HepG2 (cell line): ENCODE measurements around the gene PRKCZ. TPM values are rescaled to one million over a fixed set of nuclear protein-coding genes. Genes with fewer than 3 reads are reported as not detected.

ENCODE experiments used
- FIP1L1 ChIP-seq: fragments of 200-400 bp; formaldehyde crosslinking; IDR thresholded peaks from 2 replicates; pipeline ENCODE4 v1.6.1; 2018; ENCODE audit warnings: low read depth, mild to moderate bottlenecking, low read length, moderate library complexity, borderline replicate concordance; ENCODE audit not compliant: insufficient read depth
- MAZ ChIP-seq, 2 experiments: sonication (generic) in 1 of 2; formaldehyde crosslinking in 1 of 2; IDR thresholded peaks; 2 replicates each; pipeline versions ENCODE4 v1.5.0 to v1.6.1; 2012 to 2020; ENCODE audit warnings: low read depth in 2 of 2, mild to moderate bottlenecking in 2 of 2, borderline replicate concordance in 1 of 2, improper control_type of control experiment in 1 of 2, low read length in 1 of 2, missing genetic modification reagents in 1 of 2, moderate library complexity in 1 of 2
- ZBTB1 ChIP-seq: sonication (generic); formaldehyde crosslinking; IDR thresholded peaks from 2 replicates; pipeline ENCODE4 v1.4.0; 2020; ENCODE audit warnings: missing genetic modification reagents, borderline replicate concordance
- ZNF615 ChIP-seq: sonication (generic); formaldehyde crosslinking; IDR thresholded peaks from 2 replicates; pipeline ENCODE4 v1.5.0; 2020; ENCODE audit warnings: mild to moderate bottlenecking, missing genetic modification reagents, borderline replicate concordance
- ZNF644 ChIP-seq: IDR thresholded peaks from 2 replicates; pipeline ENCODE4 v1.6.1; 2016; ENCODE audit warnings: low read depth
- polyA plus RNA-seq, 8 experiments: library from polyadenylated mRNA; depleted of rRNA in 3 of 8; stranded (reverse) in 7 of 8; unstranded in 1 of 8; fragments of >200 nt; fragmentation: Illumina TruSeq in 4 of 8; extraction: Trizol in 4 of 8; gene quantifications; 2 replicates each; pipeline versions ENCODE4 v1.2.1 to v1.2.3, GENCODE V29; 2011 to 2016; ENCODE audit warnings: low read depth in 4 of 8, missing spikeins in 1 of 8, mixed read lengths in 1 of 8; ENCODE audit not compliant: insufficient read depth in 1 of 8
- total RNA-seq, 5 experiments: library from RNA; depleted of rRNA; stranded (reverse); fragments of >200 nt; fragmentation: Illumina TruSeq; extraction: Trizol; gene quantifications; 2 replicates each; pipeline ENCODE4 v1.2.3, GENCODE V29; 2016; ENCODE audit warnings: low read depth in 1 of 5
- TF ChIP-seq, protein P1 (sequence below): sonication (generic); formaldehyde crosslinking; IDR thresholded peaks from 2 replicates; pipeline ENCODE4 v1.4.0; 2020; ENCODE audit warnings: missing genetic modification reagents, borderline replicate concordance
- TF ChIP-seq, protein P2 (sequence below): sonication (generic); formaldehyde crosslinking; IDR thresholded peaks from 2 replicates; pipeline ENCODE4 v1.9.0; 2021; ENCODE audit warnings: mild to moderate bottlenecking, missing genetic modification reagents

PRKCZ gene
- total and polyA plus RNA-seq, 2 of the 13 experiments (the other 11 are each of a cell fraction or from before 2014, with no cell fraction given): 34.7 to 85.2 TPM

DNA sequence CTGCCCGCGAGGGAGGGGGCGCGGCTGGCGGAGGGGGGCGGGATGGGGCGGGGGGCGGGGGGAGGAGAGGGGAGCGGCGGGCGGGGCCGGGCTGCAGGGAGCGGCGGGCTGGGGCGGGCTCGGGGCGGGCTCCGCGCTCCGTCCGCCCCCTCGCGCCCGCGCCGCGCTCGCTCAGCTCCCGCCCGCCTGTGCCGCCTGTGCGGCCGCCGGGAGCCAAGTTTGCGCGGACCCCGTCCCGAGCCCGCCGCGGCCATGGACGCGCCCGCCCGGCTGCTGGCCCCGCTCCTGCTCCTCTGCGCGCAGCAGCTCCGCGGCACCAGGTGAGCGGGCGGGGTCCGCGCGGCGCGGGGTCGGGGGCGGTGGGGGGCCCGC is 31.1 kb upstream of the PRKCZ start, which contains the start of gene GABRD (continued):
- TF ChIP-seq, protein P1, sequence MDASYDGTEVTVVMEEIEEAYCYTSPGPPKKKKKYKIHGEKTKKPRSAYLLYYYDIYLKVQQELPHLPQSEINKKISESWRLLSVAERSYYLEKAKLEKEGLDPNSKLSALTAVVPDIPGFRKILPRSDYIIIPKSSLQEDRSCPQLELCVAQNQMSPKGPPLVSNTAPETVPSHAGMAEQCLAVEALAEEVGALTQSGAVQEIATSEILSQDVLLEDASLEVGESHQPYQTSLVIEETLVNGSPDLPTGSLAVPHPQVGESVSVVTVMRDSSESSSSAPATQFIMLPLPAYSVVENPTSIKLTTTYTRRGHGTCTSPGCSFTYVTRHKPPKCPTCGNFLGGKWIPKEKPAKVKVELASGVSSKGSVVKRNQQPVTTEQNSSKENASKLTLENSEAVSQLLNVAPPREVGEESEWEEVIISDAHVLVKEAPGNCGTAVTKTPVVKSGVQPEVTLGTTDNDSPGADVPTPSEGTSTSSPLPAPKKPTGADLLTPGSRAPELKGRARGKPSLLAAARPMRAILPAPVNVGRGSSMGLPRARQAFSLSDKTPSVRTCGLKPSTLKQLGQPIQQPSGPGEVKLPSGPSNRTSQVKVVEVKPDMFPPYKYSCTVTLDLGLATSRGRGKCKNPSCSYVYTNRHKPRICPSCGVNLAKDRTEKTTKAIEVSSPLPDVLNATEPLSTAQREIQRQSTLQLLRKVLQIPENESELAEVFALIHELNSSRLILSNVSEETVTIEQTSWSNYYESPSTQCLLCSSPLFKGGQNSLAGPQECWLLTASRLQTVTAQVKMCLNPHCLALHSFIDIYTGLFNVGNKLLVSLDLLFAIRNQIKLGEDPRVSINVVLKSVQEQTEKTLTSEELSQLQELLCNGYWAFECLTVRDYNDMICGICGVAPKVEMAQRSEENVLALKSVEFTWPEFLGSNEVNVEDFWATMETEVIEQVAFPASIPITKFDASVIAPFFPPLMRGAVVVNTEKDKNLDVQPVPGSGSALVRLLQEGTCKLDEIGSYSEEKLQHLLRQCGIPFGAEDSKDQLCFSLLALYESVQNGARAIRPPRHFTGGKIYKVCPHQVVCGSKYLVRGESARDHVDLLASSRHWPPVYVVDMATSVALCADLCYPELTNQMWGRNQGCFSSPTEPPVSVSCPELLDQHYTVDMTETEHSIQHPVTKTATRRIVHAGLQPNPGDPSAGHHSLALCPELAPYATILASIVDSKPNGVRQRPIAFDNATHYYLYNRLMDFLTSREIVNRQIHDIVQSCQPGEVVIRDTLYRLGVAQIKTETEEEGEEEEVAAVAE: no peak
- TF ChIP-seq, protein P2, sequence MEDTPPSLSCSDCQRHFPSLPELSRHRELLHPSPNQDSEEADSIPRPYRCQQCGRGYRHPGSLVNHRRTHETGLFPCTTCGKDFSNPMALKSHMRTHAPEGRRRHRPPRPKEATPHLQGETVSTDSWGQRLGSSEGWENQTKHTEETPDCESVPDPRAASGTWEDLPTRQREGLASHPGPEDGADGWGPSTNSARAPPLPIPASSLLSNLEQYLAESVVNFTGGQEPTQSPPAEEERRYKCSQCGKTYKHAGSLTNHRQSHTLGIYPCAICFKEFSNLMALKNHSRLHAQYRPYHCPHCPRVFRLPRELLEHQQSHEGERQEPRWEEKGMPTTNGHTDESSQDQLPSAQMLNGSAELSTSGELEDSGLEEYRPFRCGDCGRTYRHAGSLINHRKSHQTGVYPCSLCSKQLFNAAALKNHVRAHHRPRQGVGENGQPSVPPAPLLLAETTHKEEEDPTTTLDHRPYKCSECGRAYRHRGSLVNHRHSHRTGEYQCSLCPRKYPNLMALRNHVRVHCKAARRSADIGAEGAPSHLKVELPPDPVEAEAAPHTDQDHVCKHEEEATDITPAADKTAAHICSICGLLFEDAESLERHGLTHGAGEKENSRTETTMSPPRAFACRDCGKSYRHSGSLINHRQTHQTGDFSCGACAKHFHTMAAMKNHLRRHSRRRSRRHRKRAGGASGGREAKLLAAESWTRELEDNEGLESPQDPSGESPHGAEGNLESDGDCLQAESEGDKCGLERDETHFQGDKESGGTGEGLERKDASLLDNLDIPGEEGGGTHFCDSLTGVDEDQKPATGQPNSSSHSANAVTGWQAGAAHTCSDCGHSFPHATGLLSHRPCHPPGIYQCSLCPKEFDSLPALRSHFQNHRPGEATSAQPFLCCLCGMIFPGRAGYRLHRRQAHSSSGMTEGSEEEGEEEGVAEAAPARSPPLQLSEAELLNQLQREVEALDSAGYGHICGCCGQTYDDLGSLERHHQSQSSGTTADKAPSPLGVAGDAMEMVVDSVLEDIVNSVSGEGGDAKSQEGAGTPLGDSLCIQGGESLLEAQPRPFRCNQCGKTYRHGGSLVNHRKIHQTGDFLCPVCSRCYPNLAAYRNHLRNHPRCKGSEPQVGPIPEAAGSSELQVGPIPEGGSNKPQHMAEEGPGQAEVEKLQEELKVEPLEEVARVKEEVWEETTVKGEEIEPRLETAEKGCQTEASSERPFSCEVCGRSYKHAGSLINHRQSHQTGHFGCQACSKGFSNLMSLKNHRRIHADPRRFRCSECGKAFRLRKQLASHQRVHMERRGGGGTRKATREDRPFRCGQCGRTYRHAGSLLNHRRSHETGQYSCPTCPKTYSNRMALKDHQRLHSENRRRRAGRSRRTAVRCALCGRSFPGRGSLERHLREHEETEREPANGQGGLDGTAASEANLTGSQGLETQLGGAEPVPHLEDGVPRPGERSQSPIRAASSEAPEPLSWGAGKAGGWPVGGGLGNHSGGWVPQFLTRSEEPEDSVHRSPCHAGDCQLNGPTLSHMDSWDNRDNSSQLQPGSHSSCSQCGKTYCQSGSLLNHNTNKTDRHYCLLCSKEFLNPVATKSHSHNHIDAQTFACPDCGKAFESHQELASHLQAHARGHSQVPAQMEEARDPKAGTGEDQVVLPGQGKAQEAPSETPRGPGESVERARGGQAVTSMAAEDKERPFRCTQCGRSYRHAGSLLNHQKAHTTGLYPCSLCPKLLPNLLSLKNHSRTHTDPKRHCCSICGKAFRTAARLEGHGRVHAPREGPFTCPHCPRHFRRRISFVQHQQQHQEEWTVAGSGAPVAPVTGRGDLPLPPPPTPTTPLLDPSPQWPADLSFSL (CRISPR knock-in tag): no peak
- no peak for TF ChIP-seq ZNF615 (CRISPR knock-in tag)
- TF ChIP-seq MAZ (IDR thresholded peaks at IDR 0.05; ENCODE audit: borderline replicate concordance, low read depth, low read length): no peak
- no peak for TF ChIP-seq MAZ (CRISPR knock-in tag; IDR thresholded peaks at IDR 0.05; ENCODE audit: low read depth)
- no peak for TF ChIP-seq ZNF644 (CRISPR knock-in tag)
- TF ChIP-seq ZBTB1 (CRISPR knock-in tag): no peak
- no peak for TF ChIP-seq FIP1L1
